Liver (tissue), 9 donors: Measurements from ENCODE around the gene NFIB. TPM values are rescaled to one million over a fixed set of nuclear protein-coding genes. Genes with fewer than 3 reads are reported as not detected.

ENCODE experiments used
- DNase-seq: peaks from one replicate; pipeline ENCODE4 v3.0.0-alpha.2; 2017; ENCODE audit warnings: low spot score
- H3K27ac ChIP-seq, 2 donors: one replicate each; pipeline ENCODE4 v1.7.0; 2013; ENCODE audit warnings: inconsistent platforms in 2 of 2, low read length in 2 of 2, control low read depth in 1 of 2, low read depth in 1 of 2, mild to moderate bottlenecking in 1 of 2
- H3K27me3 ChIP-seq, 4 donors: one replicate each; pipeline versions ENCODE4 v1.6.1 to v1.7.0; 2013; ENCODE audit warnings: low read length in 3 of 4, inconsistent platforms in 1 of 4, mild to moderate bottlenecking in 1 of 4, moderate library complexity in 1 of 4; ENCODE audit not compliant: control insufficient read depth in 4 of 4, insufficient read depth in 4 of 4
- H3K36me3 ChIP-seq, 4 donors: one replicate each; pipeline versions ENCODE4 v1.6.1 to v1.7.0; 2013; ENCODE audit warnings: low read length in 3 of 4, mild to moderate bottlenecking in 3 of 4, low read depth in 1 of 4, moderate library complexity in 1 of 4; ENCODE audit not compliant: control insufficient read depth in 4 of 4, insufficient read depth in 3 of 4
- H3K4me1 ChIP-seq, 4 donors: one replicate each; pipeline versions ENCODE4 v1.6.1 to v1.7.0; 2013; ENCODE audit warnings: low read length in 3 of 4, mild to moderate bottlenecking in 3 of 4, moderate library complexity in 1 of 4; ENCODE audit not compliant: control insufficient read depth in 4 of 4, insufficient read depth in 4 of 4
- H3K4me3 ChIP-seq, 3 donors: one replicate each; pipeline versions ENCODE4 v1.6.1 to v1.7.0; 2013; ENCODE audit warnings: low read length in 3 of 3, control low read depth in 1 of 3, low read depth in 1 of 3, mild to moderate bottlenecking in 1 of 3
- H3K9ac ChIP-seq, 2 donors: one replicate each; pipeline ENCODE4 v1.7.0; 2013; ENCODE audit warnings: low read length in 2 of 2, mild to moderate bottlenecking in 2 of 2, moderate library complexity in 2 of 2, control low read depth in 1 of 2, low read depth in 1 of 2
- H3K9me3 ChIP-seq, 4 donors: one replicate each; pipeline versions ENCODE4 v1.6.1 to v1.7.0; 2013; ENCODE audit warnings: low read length in 3 of 4; ENCODE audit not compliant: control insufficient read depth in 4 of 4
- CTCF ChIP-seq: fragments of 150-350 bp; IDR thresholded peaks from 2 replicates; pipeline ENCODE4 v1.5.1; 2017; ENCODE audit warnings: improper control_type of control experiment, low read depth, low read length; ENCODE audit not compliant: missing input control
- EGR1 ChIP-seq, 2 donors: IDR thresholded peaks; 2 replicates each; pipeline ENCODE4 v1.6.1; 2016 to 2018; ENCODE audit warnings: antibody characterized with exemption in 2 of 2, low read depth in 2 of 2
- FOXA1 ChIP-seq: IDR thresholded peaks from 2 replicates; pipeline ENCODE4 v1.6.1; 2016; ENCODE audit warnings: antibody characterized with exemption
- FOXA2 ChIP-seq: IDR thresholded peaks from 2 replicates; pipeline ENCODE4 v1.6.1; 2016; ENCODE audit warnings: antibody characterized with exemption
- GABPA ChIP-seq, 2 donors: IDR thresholded peaks in 1 of 2; conservative IDR thresholded peaks in 1 of 2; 2 replicates each; pipeline ENCODE4 v1.6.1; 2016; ENCODE audit warnings: antibody characterized with exemption in 2 of 2, mild to moderate bottlenecking in 1 of 2, moderate library complexity in 1 of 2
- HNF4A ChIP-seq, 2 donors: conservative IDR thresholded peaks; 2 replicates each; pipeline ENCODE4 v1.6.1; 2016; ENCODE audit warnings: antibody characterized with exemption in 2 of 2, mild to moderate bottlenecking in 2 of 2
- JUND ChIP-seq, 2 donors: IDR thresholded peaks; 2 replicates each; pipeline ENCODE4 v1.6.1; 2016; ENCODE audit warnings: antibody characterized with exemption in 2 of 2
- MAX ChIP-seq: IDR thresholded peaks from 2 replicates; pipeline ENCODE4 v1.6.1; 2016; ENCODE audit warnings: antibody characterized with exemption
- RAD21 ChIP-seq, 2 donors: IDR thresholded peaks; 2 replicates each; pipeline ENCODE4 v1.6.1; 2016; ENCODE audit warnings: antibody characterized with exemption in 2 of 2, mild to moderate bottlenecking in 2 of 2
- REST ChIP-seq: IDR thresholded peaks from 2 replicates; pipeline ENCODE4 v1.6.1; 2016; ENCODE audit warnings: antibody characterized with exemption, mild to moderate bottlenecking
- SP1 ChIP-seq: IDR thresholded peaks from 2 replicates; pipeline ENCODE4 v1.6.1; 2018; ENCODE audit warnings: antibody characterized with exemption, mild to moderate bottlenecking
- TAF1 ChIP-seq: conservative IDR thresholded peaks from 2 replicates; pipeline ENCODE4 v1.6.1; 2016; ENCODE audit warnings: antibody characterized with exemption, mild to moderate bottlenecking
- YY1 ChIP-seq: IDR thresholded peaks from 2 replicates; pipeline ENCODE4 v1.6.1; 2016; ENCODE audit warnings: antibody characterized with exemption, mild to moderate bottlenecking
- WGBS: extraction: QIAGEN DNeasy Blood & Tissue Kit; methylation state at CpG from one replicate; pipeline ENCODE4 v1.1.7; 2013; 5-methylcytosine and 5-hydroxymethylcytosine counted together
- polyA plus RNA-seq, 2 donors: library from polyadenylated mRNA; stranded (reverse) in 1 of 2; unstranded in 1 of 2; fragments of 200-250 nt in 1 of 2; fragments of >200 nt in 1 of 2; fragmentation: Nextera tagmentation in 1 of 2; extraction: Ambion mirVana in 1 of 2; gene quantifications; one replicate each; pipeline versions ENCODE4 v1.2.1 to v1.2.3, GENCODE V29; 2013 to 2015
- total RNA-seq, 2 donors: library from RNA; depleted of rRNA; stranded (reverse); fragments of >200 nt; gene quantifications; one replicate each; pipeline ENCODE4 v1.2.3, GENCODE V29; 2014
- donor health status: healthy.
- donor health status: healthy.
- donor health status: healthy.
- donor health status: healthy.
- donor health status: healthy.

Gene NFIB
- total and polyA plus RNA-seq, 4 donors = 3.2 to 23.2 (median 8.0) TPM

GRCh38 chr9:14164908-14165307 is 149.0 kb downstream of the NFIB start:
- no peaks in the 10 kb centered on the region for H3K27me3 ChIP-seq
- WGBS = 92% methylated on average over 1 of the region's 1 CpG
- peaks cover 0 to 8% (median 0%) of the 10 kb centered on the region in 4 donors for H3K4me1 ChIP-seq
- no peaks in the 10 kb centered on the region for H3K36me3 ChIP-seq
- no peaks in the 10 kb centered on the region for H3K9me3 ChIP-seq
- no peak overlapping the region for H3K4me3 ChIP-seq
- no peak for DNase-seq
- H3K9ac ChIP-seq = no peak overlapping the region
- TF ChIP-seq REST (no peak), YY1 (no peak), EGR1 (IDR thresholded peaks at IDR 0.05; ENCODE audit: low read depth in 2 of 2) (no peak)
- H3K27ac ChIP-seq = no peak overlapping the region

- Histone ChIP-seq H3K4me1 (peaks cover 0 to 7% (median 1%) of the 10 kb centered on the region in 4 donors), H3K9ac (no peak overlapping the region), H3K27me3 (no peaks in the 10 kb centered on the region), H3K4me3 (no peak overlapping the region), H3K9me3 (no peaks in the 10 kb centered on the region), H3K36me3 (no peaks in the 10 kb centered on the region), H3K27ac (no peak overlapping the region)
- TF ChIP-seq FOXA1 (no peak), MAX (no peak), YY1 (no peak), JUND (IDR thresholded peaks at IDR 0.05) (no peak), SP1 (no peak), HNF4A (conservative IDR thresholded peaks at IDR 0.05) (no peak), CTCF (no peak), FOXA2 (no peak), RAD21 (IDR thresholded peaks at IDR 0.05) (no peak), EGR1 (IDR thresholded peaks at IDR 0.05; ENCODE audit: low read depth in 2 of 2) (no peak), TAF1 (no peak), GABPA (IDR thresholded peaks at IDR 0.05 in 1 of 2, conservative IDR thresholded peaks at IDR 0.05 in 1 of 2) (no peak)
- 90% methylated on average over 4 of the region's 4 CpGs for whole genome bisulfite sequencing
- DNase-seq = no peak
Measured at GRCh38 chr9:14159440-14160216, 154.3 kb downstream of the NFIB start.
